Inflammatory macrophage (primary cell): ENCODE measurements around the gene OR7G3.

Source experiments
- DNase-seq, 2 donors: peaks; one replicate each; pipeline ENCODE4 v3.0.0-alpha.2; 2020 to 2022
- total RNA-seq, 18 experiments: gene quantifications; one replicate each; lab custom pipeline; 2026; ENCODE audit warnings: mixed read lengths in 6 of 18, inconsistent platforms in 2 of 18; lab: John Stamatoyannopoulos, UW

The OR7G3 gene
- total RNA-seq: 0 to 0.09 (median 0) reads per million in 18 experiments

GRCh38 chr19:9126900-9127405, at the start of gene OR7G3:
Gene OR7G3 (minus strand): TSS chr19:9126950. CDS start chr19:9126950, 0 bp downstream.
- no peak for DNase-seq

- no peak for DNase-seq
These were observed 48.6 kb upstream of the OR7G3 start for GRCh38 chr19:9175326-9175725.

GRCh38 chr19:9171393-9171991, 44.7 kb upstream of the OR7G3 start:
- DNase-seq: no peak

- peak; percentile 6 to 14 for DNase-seq
These were observed 40.1 kb upstream of the OR7G3 start for GRCh38 chr19:9166846-9167245.

GRCh38 chr19:9165261-9165660, 38.5 kb upstream of the OR7G3 start:
- no peak for DNase-seq

- DNase-seq: no peak
These were observed 34.7 kb upstream of the OR7G3 start for GRCh38 chr19:9161427-9161826.

- DNase-seq: no peak
These were observed 33.1 kb upstream of the OR7G3 start for GRCh38 chr19:9159891-9160290.

GRCh38 chr19:9156304-9156703, 29.6 kb upstream of the OR7G3 start:
- DNase-seq: no peak

GRCh38 chr19:9155591-9155990, 28.8 kb upstream of the OR7G3 start:
- DNase-seq: no peak

- no peak for DNase-seq
These were observed 24.6 kb upstream of the OR7G3 start for GRCh38 chr19:9151367-9151766.

GRCh38 chr19:9150650-9151049, 23.9 kb upstream of the OR7G3 start:
- DNase-seq: no peak

GRCh38 chr19:9149997-9150396, 23.2 kb upstream of the OR7G3 start:
- DNase-seq: no peak

GRCh38 chr19:9148697-9149096, 21.9 kb upstream of the OR7G3 start:
- DNase-seq: no peak

- DNase-seq: peak in 1 of 2 donors; percentile 8
These were observed 20.1 kb upstream of the OR7G3 start for GRCh38 chr19:9146882-9147281.

- peak in 1 of 2 donors; percentile 13 for DNase-seq
These were observed 18.2 kb upstream of the OR7G3 start for GRCh38 chr19:9144920-9145319.

- DNase-seq: peak; percentile 95 to 96
These were observed 13.6 kb upstream of the OR7G3 start, which contains the start of gene ZNF317 for GRCh38 chr19:9140159-9140874. Gene ZNF317 (plus strand): TSS chr19:9140397. CDS start chr19:9156017, 15,620 bp downstream.

GRCh38 chr19:9139609-9140158, 12.9 kb upstream of the OR7G3 start:
- DNase-seq: no peak

- DNase-seq: no peak
These were observed 5.7 kb upstream of the OR7G3 start for GRCh38 chr19:9132422-9132821.

GRCh38 chr19:9130965-9131364, 4.2 kb upstream of the OR7G3 start:
- DNase-seq: peak; percentile 62 to 67

GRCh38 chr19:9128171-9128570, 1.4 kb upstream of the OR7G3 start:
- DNase-seq: peak; percentile 81 to 85

GRCh38 chr19:9116547-9116946, 10.2 kb downstream of the OR7G3 start:
- no peak for DNase-seq

- no peak for DNase-seq
These were observed 11.4 kb downstream of the OR7G3 start, which contains the start of gene OR7G1 for GRCh38 chr19:9115307-9115813. Gene OR7G1 (minus strand): TSS chr19:9115763. CDS start chr19:9115763, 0 bp downstream.

GRCh38 chr19:9109959-9110358, 16.8 kb downstream of the OR7G3 start:
- no peak for DNase-seq
